CD14-positive monocyte (primary cell): ENCODE measurements around the gene ALPG. TPM values are rescaled to one million over a fixed set of nuclear protein-coding genes. Genes with fewer than 3 reads are reported as not detected.

Source experiments
- DNase-seq, 3 donors: peaks; one replicate each; pipeline ENCODE4 v3.0.0-alpha.2; 2011 to 2022
- H2AFZ ChIP-seq: 2 replicates; pipeline ENCODE4 v1.6.0; 2012; ENCODE audit warnings: mild to moderate bottlenecking, low read depth, low read length, inconsistent platforms; ENCODE audit not compliant: insufficient read depth, poor library complexity, severe bottlenecking
- H3K27ac ChIP-seq, 2 donors: 1 replicate in 1 of 2; 2 replicates in 1 of 2; pipeline ENCODE4 v1.5.1; 2012 to 2013; ENCODE audit warnings: low read length in 2 of 2, control low read depth in 1 of 2, inconsistent platforms in 1 of 2, low read depth in 1 of 2, mild to moderate bottlenecking in 1 of 2
- H3K27me3 ChIP-seq, 2 donors: one replicate each; pipeline versions ENCODE4 v1.6.0 to v1.6.1; 2011 to 2013; ENCODE audit warnings: low read length in 2 of 2; ENCODE audit not compliant: control insufficient read depth in 2 of 2, insufficient read depth in 2 of 2
- H3K36me3 ChIP-seq, 2 donors: replicated peaks in 1 of 2; 1 replicate in 1 of 2; 2 replicates in 1 of 2; pipeline versions ENCODE4 v1.5.1 to v1.6.1; 2012 to 2013; ENCODE audit warnings: low read length in 2 of 2, control low read depth in 1 of 2, inconsistent platforms in 1 of 2, mild to moderate bottlenecking in 1 of 2; ENCODE audit not compliant: insufficient read depth in 2 of 2, control insufficient read depth in 1 of 2
- H3K4me1 ChIP-seq, 2 donors: 1 replicate in 1 of 2; 2 replicates in 1 of 2; pipeline versions ENCODE4 v1.5.1 to v1.6.1; 2012 to 2013; ENCODE audit warnings: low read length in 2 of 2, control low read depth in 1 of 2, inconsistent platforms in 1 of 2, mild to moderate bottlenecking in 1 of 2, moderate library complexity in 1 of 2; ENCODE audit not compliant: insufficient read depth in 2 of 2, control insufficient read depth in 1 of 2
- H3K4me2 ChIP-seq: replicated peaks from 2 replicates; pipeline ENCODE3; 2012; ENCODE audit warnings: low read length, moderate library complexity, mild to moderate bottlenecking; ENCODE audit not compliant: poor library complexity, severe bottlenecking; ENCODE audit errors: extremely low read depth
- H3K4me3 ChIP-seq, 3 experiments: fragments of 200-600 bp in 1 of 3; sonication (generic) in 1 of 3; replicated peaks in 1 of 3; 1 replicate in 2 of 3; 2 replicates in 1 of 3; pipeline ENCODE4 v1.5.1; 2011 to 2013; ENCODE audit warnings: low read length in 3 of 3, mild to moderate bottlenecking in 3 of 3, control low read depth in 2 of 3, low read depth in 2 of 3, inconsistent platforms in 1 of 3, moderate library complexity in 1 of 3
- H3K79me2 ChIP-seq: 2 replicates; pipeline ENCODE4 v1.6.0; 2012; ENCODE audit warnings: mild to moderate bottlenecking, control low read depth, inconsistent platforms, low read length, moderate library complexity; ENCODE audit not compliant: insufficient read depth
- H3K9ac ChIP-seq: 2 replicates; pipeline ENCODE4 v1.6.0; 2017; ENCODE audit warnings: low read length, mild to moderate bottlenecking; ENCODE audit not compliant: insufficient read depth, poor library complexity, severe bottlenecking
- H3K9me3 ChIP-seq, 2 donors: replicated peaks in 1 of 2; 1 replicate in 1 of 2; 2 replicates in 1 of 2; pipeline versions ENCODE4 v1.5.1 to v1.6.1; 2012 to 2013; ENCODE audit warnings: low read length in 2 of 2, control low read depth in 1 of 2; ENCODE audit not compliant: control insufficient read depth in 1 of 2, insufficient read depth in 1 of 2
- H4K20me1 ChIP-seq: 2 replicates; pipeline ENCODE4 v1.6.0; 2012; ENCODE audit warnings: mild to moderate bottlenecking, low read length, control low read depth, moderate library complexity; ENCODE audit not compliant: insufficient read depth
- H3K27ac Mint-ChIP-seq, 7 donors: one replicate each; pipeline ENCODE4 v1.8.0; 2020; ENCODE audit warnings: mild to moderate bottlenecking in 7 of 7, mixed read lengths in 7 of 7, moderate library complexity in 6 of 7, inconsistent platforms in 2 of 7
- H3K27me3 Mint-ChIP-seq, 3 donors: one replicate each; pipeline ENCODE4 v1.8.0; 2021 to 2022; ENCODE audit warnings: low read depth in 3 of 3, mild to moderate bottlenecking in 3 of 3, mixed read lengths in 3 of 3, moderate library complexity in 3 of 3, inconsistent platforms in 1 of 3
- H3K36me3 Mint-ChIP-seq, 2 donors: one replicate each; pipeline ENCODE4 v1.8.0; 2020; ENCODE audit warnings: mixed read lengths in 2 of 2, inconsistent platforms in 1 of 2, mild to moderate bottlenecking in 1 of 2
- H3K4me1 Mint-ChIP-seq: one replicate; pipeline ENCODE4 v1.8.0; 2020; ENCODE audit warnings: mild to moderate bottlenecking, mixed read lengths
- H3K4me3 Mint-ChIP-seq, 2 donors: one replicate each; pipeline ENCODE4 v1.8.0; 2020; ENCODE audit warnings: mild to moderate bottlenecking in 2 of 2, mixed read lengths in 2 of 2, moderate library complexity in 1 of 2
- H3K9me3 Mint-ChIP-seq, 7 donors: one replicate each; pipeline ENCODE4 v1.8.0; 2020 to 2022; ENCODE audit warnings: mixed read lengths in 7 of 7, mild to moderate bottlenecking in 6 of 7, moderate library complexity in 6 of 7, inconsistent platforms in 2 of 7
- CTCF ChIP-seq: fragments of 200-600 bp; IDR thresholded peaks from one replicate; pipeline ENCODE4 v1.8.0; 2022; ENCODE audit warnings: antibody characterized with exemption, mild to moderate bottlenecking
- WGBS: methylation state at CpG from one replicate; pipeline ENCODE4 v1.1.5; 2013; ENCODE audit warnings: missing lambda C conversion rate; ENCODE audit not compliant: insufficient coverage; 5-methylcytosine and 5-hydroxymethylcytosine counted together
- intact Hi-C, 2 donors: fragments of 100-400 bp; cut with micrococcal nuclease; formaldehyde crosslinking; loops; one replicate each; pipeline versions ENCODE4 v1.15.0 to v1.15.1; 2023
- polyA plus RNA-seq, 3 donors: library from polyadenylated mRNA; depleted of rRNA in 1 of 3; unstranded in 2 of 3; stranded (reverse) in 1 of 3; fragments of 300-500 nt in 2 of 3; fragments of >200 nt in 1 of 3; fragmentation: Illumina TruSeq in 2 of 3; gene quantifications; 1 replicate in 2 of 3; 2 replicates in 1 of 3; pipeline ENCODE4 v1.2.3, GENCODE V29; 2012 to 2021

Gene ALPG
- polyA plus RNA-seq, 3 donors, result not detected

DNA sequence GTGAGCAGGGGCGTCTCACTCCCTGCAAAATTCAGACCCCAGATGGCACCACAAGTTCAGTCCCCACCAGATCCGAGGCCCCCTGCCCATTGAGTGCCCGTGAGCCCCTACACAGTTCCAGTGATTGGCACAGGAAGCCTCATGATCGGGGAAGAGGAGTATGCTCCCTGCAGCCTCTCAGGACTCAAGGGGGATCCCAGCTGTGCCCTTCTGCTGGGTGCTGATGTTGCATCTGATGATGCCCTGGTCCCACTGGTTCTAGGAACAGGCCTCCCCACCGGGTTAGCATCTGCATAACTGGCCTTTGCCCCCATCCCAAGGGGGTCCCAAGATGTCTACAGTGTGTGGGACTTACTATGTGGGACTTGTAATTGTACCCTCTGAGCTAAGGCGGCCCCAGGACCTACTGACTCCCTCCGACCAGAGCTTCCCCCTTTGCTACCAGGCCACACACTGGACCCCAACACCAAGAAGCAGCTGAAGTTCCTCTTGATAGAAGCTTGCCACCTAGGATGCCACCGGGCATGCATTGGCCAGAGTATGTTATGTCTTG lies 8.6 kb downstream of the ALPG start:
- Mint-ChIP-seq H3K36me3 (no peaks in the 10 kb centered on the region), H3K27ac (no peak overlapping the region), H3K9me3 (peaks cover 0 to 3% (median 0%) of the 10 kb centered on the region in 7 donors), H3K4me1 (peaks cover 7% of the 10 kb centered on the region), H3K4me3 (no peak overlapping the region), H3K27me3 (peaks cover 35 to 61% (median 55%) of the 10 kb centered on the region in 3 donors)
- intact Hi-C loops, result no loop called here
- Histone ChIP-seq H3K4me3 (no peak overlapping the region), H3K9me3 (no peaks in the 10 kb centered on the region), H3K9ac (no peak overlapping the region), H3K27me3 (peaks cover 13 to 42% of the 10 kb centered on the region in 2 donors), H3K4me2 (no peak overlapping the region), H3K27ac (no peak overlapping the region), H3K79me2 (no peaks in the 10 kb centered on the region), H3K36me3 (no peaks in the 10 kb centered on the region), H2AFZ (no peak overlapping the region), H3K4me1 (peaks cover 0 to 4% of the 10 kb centered on the region in 2 donors), H4K20me1 (no peaks in the 10 kb centered on the region)
- no peak for TF ChIP-seq CTCF
- WGBS, result 86% methylated on average over 5 of the region's 8 CpGs
- no peak for DNase-seq

GRCh38 chr2:232415736-232416520 lies 9.3 kb downstream of the ALPG start:
- intact Hi-C loops, result no loop called here
- TF ChIP-seq CTCF, result no peak
- DNase-seq, result no peak
- H4K20me1 ChIP-seq, result no peaks in the 10 kb centered on the region
- H2AFZ ChIP-seq, result no peak overlapping the region
- peaks cover 18 to 47% of the 10 kb centered on the region in 2 donors for H3K27me3 ChIP-seq
- H3K27me3 Mint-ChIP-seq, result peaks cover 37 to 63% (median 58%) of the 10 kb centered on the region in 3 donors
- H3K9me3 ChIP-seq, result peaks cover 0 to 1% of the 10 kb centered on the region in 2 donors
- no peaks in the 10 kb centered on the region for H3K79me2 ChIP-seq
- no peak overlapping the region for H3K4me3 ChIP-seq
- no peaks in the 10 kb centered on the region for H3K36me3 Mint-ChIP-seq
- peaks cover 0 to 4% of the 10 kb centered on the region in 2 donors for H3K4me1 ChIP-seq
- H3K36me3 ChIP-seq, result no peaks in the 10 kb centered on the region
- peaks cover 0 to 3% (median under 1%) of the 10 kb centered on the region in 7 donors for H3K9me3 Mint-ChIP-seq
- H3K27ac ChIP-seq, result no peak overlapping the region
- WGBS, result 97% methylated on average over 9 of the region's 12 CpGs
- no peak overlapping the region for H3K4me3 Mint-ChIP-seq
- no peak overlapping the region for H3K9ac ChIP-seq
- H3K4me2 ChIP-seq, result no peak overlapping the region
- peaks cover 7% of the 10 kb centered on the region for H3K4me1 Mint-ChIP-seq
- no peak overlapping the region for H3K27ac Mint-ChIP-seq
